Measurements from ENCODE around the gene NIN. TPM values are rescaled to one million over a fixed set of nuclear protein-coding genes. Genes with fewer than 3 reads are reported as not detected.

Gene NIN
- total RNA-seq, 1 experiment from 2014 or later: 37.1 TPM

DNA sequence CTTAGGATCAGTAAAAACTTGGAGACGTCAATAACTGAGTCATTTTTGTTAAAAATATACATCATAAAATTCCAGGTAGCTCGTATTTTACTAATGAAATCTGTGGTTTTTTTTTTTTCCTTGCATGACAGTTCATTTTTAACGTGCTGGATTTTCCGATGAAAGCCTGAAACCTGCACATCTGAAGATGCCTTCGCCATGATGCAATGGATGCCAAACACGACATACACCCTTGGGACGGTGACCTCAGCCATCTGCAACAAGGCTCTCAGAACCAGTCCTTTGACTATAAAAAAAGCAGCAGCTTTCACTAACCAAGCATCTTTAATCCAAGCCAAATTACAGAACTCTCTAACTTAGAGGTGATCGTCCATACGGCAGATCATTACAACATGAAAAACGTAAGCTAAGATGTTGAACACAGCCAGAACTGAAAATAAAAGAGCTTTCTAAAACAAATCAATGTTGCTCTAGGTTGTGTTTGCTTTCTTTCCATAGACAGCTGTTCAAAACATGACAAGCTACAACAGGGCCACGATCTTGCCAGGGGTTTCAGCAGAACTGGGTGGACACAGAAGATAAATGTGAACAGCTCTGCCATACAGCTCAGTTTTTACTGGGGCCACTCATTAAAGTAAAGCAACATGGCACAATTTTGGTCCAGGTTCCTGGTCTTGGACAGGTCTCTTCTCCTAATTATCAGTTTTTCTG is 7.8 kb downstream of the NIN start:
- TF ChIP-seq POLR2AphosphoS5 (IDR thresholded peaks at IDR 0.05; ENCODE audit: low read depth, low read length): no peak
- TF ChIP-seq, protein P1, sequence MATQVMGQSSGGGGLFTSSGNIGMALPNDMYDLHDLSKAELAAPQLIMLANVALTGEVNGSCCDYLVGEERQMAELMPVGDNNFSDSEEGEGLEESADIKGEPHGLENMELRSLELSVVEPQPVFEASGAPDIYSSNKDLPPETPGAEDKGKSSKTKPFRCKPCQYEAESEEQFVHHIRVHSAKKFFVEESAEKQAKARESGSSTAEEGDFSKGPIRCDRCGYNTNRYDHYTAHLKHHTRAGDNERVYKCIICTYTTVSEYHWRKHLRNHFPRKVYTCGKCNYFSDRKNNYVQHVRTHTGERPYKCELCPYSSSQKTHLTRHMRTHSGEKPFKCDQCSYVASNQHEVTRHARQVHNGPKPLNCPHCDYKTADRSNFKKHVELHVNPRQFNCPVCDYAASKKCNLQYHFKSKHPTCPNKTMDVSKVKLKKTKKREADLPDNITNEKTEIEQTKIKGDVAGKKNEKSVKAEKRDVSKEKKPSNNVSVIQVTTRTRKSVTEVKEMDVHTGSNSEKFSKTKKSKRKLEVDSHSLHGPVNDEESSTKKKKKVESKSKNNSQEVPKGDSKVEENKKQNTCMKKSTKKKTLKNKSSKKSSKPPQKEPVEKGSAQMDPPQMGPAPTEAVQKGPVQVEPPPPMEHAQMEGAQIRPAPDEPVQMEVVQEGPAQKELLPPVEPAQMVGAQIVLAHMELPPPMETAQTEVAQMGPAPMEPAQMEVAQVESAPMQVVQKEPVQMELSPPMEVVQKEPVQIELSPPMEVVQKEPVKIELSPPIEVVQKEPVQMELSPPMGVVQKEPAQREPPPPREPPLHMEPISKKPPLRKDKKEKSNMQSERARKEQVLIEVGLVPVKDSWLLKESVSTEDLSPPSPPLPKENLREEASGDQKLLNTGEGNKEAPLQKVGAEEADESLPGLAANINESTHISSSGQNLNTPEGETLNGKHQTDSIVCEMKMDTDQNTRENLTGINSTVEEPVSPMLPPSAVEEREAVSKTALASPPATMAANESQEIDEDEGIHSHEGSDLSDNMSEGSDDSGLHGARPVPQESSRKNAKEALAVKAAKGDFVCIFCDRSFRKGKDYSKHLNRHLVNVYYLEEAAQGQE (IDR thresholded peaks at IDR 0.05; ENCODE audit: insufficient read depth in 1 of 2, low read depth in 2 of 2, low read length in 1 of 2): no peak
- TF ChIP-seq, protein P2, sequence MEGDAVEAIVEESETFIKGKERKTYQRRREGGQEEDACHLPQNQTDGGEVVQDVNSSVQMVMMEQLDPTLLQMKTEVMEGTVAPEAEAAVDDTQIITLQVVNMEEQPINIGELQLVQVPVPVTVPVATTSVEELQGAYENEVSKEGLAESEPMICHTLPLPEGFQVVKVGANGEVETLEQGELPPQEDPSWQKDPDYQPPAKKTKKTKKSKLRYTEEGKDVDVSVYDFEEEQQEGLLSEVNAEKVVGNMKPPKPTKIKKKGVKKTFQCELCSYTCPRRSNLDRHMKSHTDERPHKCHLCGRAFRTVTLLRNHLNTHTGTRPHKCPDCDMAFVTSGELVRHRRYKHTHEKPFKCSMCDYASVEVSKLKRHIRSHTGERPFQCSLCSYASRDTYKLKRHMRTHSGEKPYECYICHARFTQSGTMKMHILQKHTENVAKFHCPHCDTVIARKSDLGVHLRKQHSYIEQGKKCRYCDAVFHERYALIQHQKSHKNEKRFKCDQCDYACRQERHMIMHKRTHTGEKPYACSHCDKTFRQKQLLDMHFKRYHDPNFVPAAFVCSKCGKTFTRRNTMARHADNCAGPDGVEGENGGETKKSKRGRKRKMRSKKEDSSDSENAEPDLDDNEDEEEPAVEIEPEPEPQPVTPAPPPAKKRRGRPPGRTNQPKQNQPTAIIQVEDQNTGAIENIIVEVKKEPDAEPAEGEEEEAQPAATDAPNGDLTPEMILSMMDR (IDR thresholded peaks at IDR 0.05): no peak
- TF ChIP-seq TCF7L2 (IDR thresholded peaks at IDR 0.05; ENCODE audit: low read depth, low read length): no peak
- no peak for TF ChIP-seq SIN3A (IDR thresholded peaks at IDR 0.05; ENCODE audit: borderline replicate concordance, insufficient read depth, low read depth, low read length)
- Histone ChIP-seq H3K4me3 (ENCODE audit: low read depth in 2 of 2, low read length in 2 of 2) (no peak overlapping the region), H3K9me3 (ENCODE audit: control insufficient read depth, insufficient read depth, low read depth, low read length) (no peaks in the 10 kb centered on the region), H3K4me1 (ENCODE audit: control insufficient read depth, insufficient read depth, low read length) (peaks cover 9% of the 10 kb centered on the region; the same call in 1 of the 2 replicates), H3K27me3 (ENCODE audit: control insufficient read depth, insufficient read depth, low read length) (no peaks in the 10 kb centered on the region), H3K27ac (ENCODE audit: low read length) (no peak overlapping the region; the same call in 1 of the 2 replicates), H3K36me3 (ENCODE audit: control insufficient read depth, insufficient read depth, low read length) (no peaks in the 10 kb centered on the region)
- intact Hi-C loops (cut with micrococcal nuclease; ENCODE audit: unreplicated experiment): no loop called here
- DNase-seq (ENCODE audit: low read depth, low spot score): no peak
- ChIA-PET CTCF (interaction anchor here (0.7 kb wide), 1 partner anchor 400 kb away, joined by 4 read pairs; no protein-coding TSS in a partner anchor), POLR2A (interaction anchor here (0.6 kb wide), 1 partner anchor 642 kb away, joined by 8 read pairs; no protein-coding TSS in a partner anchor)
- BruUV-seq (replicated peaks): no TSS peak
- no peak for ATAC-seq
- in situ Hi-C loops (cut with HindIII; ENCODE audit: low pct_unique_long_range_greater_than_20kb, low sequenced_read_pairs): no loop called here

DNA sequence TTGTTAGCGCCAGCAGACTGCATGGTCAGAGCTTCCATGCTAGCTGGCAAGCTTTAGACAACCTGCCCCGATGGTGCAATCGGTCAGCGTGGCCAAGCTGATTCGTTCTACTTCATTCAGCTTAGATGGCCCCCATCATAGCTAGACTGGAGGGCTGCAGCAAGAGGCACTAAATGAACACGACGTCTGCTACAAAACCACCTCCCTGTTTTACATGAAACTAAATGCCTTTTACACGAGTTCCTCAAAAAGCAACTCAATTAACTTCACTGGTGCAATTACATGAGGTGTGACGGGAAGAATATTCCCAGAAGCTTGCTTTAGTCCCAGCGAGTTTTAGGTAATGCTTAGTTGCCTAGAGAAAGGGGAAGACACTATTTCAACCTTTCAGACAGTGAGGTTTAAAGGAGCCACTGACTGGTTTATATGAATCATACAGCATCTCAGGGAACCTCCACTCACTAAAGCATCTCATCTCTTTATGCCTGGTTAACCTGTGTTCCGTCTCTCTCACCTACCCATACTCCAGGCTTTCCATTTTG is 8.4 kb downstream of the NIN start:
- H3K4me3 ChIP-seq (ENCODE audit: low read depth in 2 of 2, low read length in 2 of 2): no peak overlapping the region
- CTCF ChIA-PET: interaction anchor here (0.7 kb wide), 1 partner anchor 401 kb away, joined by 4 read pairs; no protein-coding TSS in a partner anchor
- no TSS peak for BruUV-seq (replicated peaks)
- no peak overlapping the region for H3K27ac ChIP-seq (ENCODE audit: low read length)
- ATAC-seq (no peak), DNase-seq (ENCODE audit: low read depth, low spot score) (no peak)
- no peaks in the 10 kb centered on the region for H3K9me3 ChIP-seq (ENCODE audit: control insufficient read depth, insufficient read depth, low read depth, low read length)
- H3K4me1 ChIP-seq (ENCODE audit: control insufficient read depth, insufficient read depth, low read length): peaks cover 9% of the 10 kb centered on the region; the same call in 1 of the 2 replicates
- H3K36me3 ChIP-seq (ENCODE audit: control insufficient read depth, insufficient read depth, low read length): no peaks in the 10 kb centered on the region
- POLR2A ChIA-PET: interaction anchor here (0.6 kb wide), 1 partner anchor 641 kb away, joined by 8 read pairs; no protein-coding TSS in a partner anchor
- TF ChIP-seq POLR2AphosphoS5 (IDR thresholded peaks at IDR 0.05; ENCODE audit: low read depth, low read length): no peak
- no peak for TF ChIP-seq SIN3A (IDR thresholded peaks at IDR 0.05; ENCODE audit: borderline replicate concordance, insufficient read depth, low read depth, low read length)
- TF ChIP-seq TCF7L2 (IDR thresholded peaks at IDR 0.05; ENCODE audit: low read depth, low read length): no peak
- TF ChIP-seq, protein P2 (IDR thresholded peaks at IDR 0.05): no peak
- TF ChIP-seq, protein P1 (IDR thresholded peaks at IDR 0.05; ENCODE audit: insufficient read depth in 1 of 2, low read depth in 2 of 2, low read length in 1 of 2): no peak
- in situ Hi-C loops (cut with HindIII; ENCODE audit: low pct_unique_long_range_greater_than_20kb, low sequenced_read_pairs) (no loop called here), intact Hi-C loops (cut with micrococcal nuclease; ENCODE audit: unreplicated experiment) (no loop called here)
- no peaks in the 10 kb centered on the region for H3K27me3 ChIP-seq (ENCODE audit: control insufficient read depth, insufficient read depth, low read length)
